Endothelial cell of umbilical vein (primary cell): ENCODE results near the gene CACNA1F. TPM values are rescaled to one million over a fixed set of nuclear protein-coding genes. Genes with fewer than 3 reads are reported as not detected.

Source experiments
- BruUV-seq: library from RNA; stranded (reverse); fragments of 400-500 nt; replicated peaks from 2 replicates; lab custom pipeline; 2021; lab: Mats Ljungman, UMichigan
- CTCF ChIA-PET: fragments of 300-600, 350-600 bp; sonication (Branson Sonifier 250); formaldehyde crosslinking; loops from one replicate; lab custom pipeline; 2021; ENCODE audit warnings: antibody characterized with exemption, inconsistent platforms; lab: Charles Lee
- POLR2A ChIA-PET: fragments of 300-600, 350-600 bp; sonication (Branson Sonifier 250); formaldehyde crosslinking; loops from one replicate; lab custom pipeline; 2021; ENCODE audit warnings: antibody characterized with exemption, inconsistent platforms; lab: Charles Lee
- DNase-seq: peaks from one replicate; pipeline ENCODE4 v3.0.0-alpha.2; 2011; ENCODE audit warnings: low read depth, low spot score
- FAIRE-seq: peaks from 2 replicates; lab custom pipeline; 2011; peaks lifted over from hg19 to GRCh38; lab: Jason Lieb, UNC
- H2AFZ ChIP-seq: 2 replicates; pipeline ENCODE4 v1.6.0; 2012; ENCODE audit warnings: low read depth, low read length, control low read depth, inconsistent platforms
- H3K27ac ChIP-seq: 2 replicates; pipeline ENCODE4 v1.5.1; 2011; ENCODE audit warnings: low read depth, mild to moderate bottlenecking, control low read depth, low read length, moderate library complexity; ENCODE audit not compliant: insufficient read depth
- H3K27me3 ChIP-seq, 2 experiments: 2 replicates each; pipeline versions ENCODE4 v1.6.0 to v1.6.1; 2011; ENCODE audit warnings: low read length in 2 of 2, mixed read lengths in 1 of 2; ENCODE audit not compliant: control insufficient read depth in 2 of 2, insufficient read depth in 2 of 2
- H3K36me3 ChIP-seq, 2 experiments: 2 replicates in 1 of 2; 3 replicates in 1 of 2; pipeline ENCODE4 v1.5.1; 2011; ENCODE audit warnings: low read length in 2 of 2, mild to moderate bottlenecking in 1 of 2, moderate library complexity in 1 of 2; ENCODE audit not compliant: control insufficient read depth in 2 of 2, insufficient read depth in 2 of 2; ENCODE audit errors: extremely low read depth in 1 of 2
- H3K4me1 ChIP-seq: 3 replicates; pipeline ENCODE4 v1.5.1; 2011; ENCODE audit warnings: mild to moderate bottlenecking, low read length; ENCODE audit not compliant: control insufficient read depth, insufficient read depth; ENCODE audit errors: extremely low read depth
- H3K4me2 ChIP-seq: 2 replicates; pipeline ENCODE4 v1.6.1; 2011; ENCODE audit warnings: low read length, control low read depth, mixed read lengths; ENCODE audit not compliant: insufficient read depth
- H3K4me3 ChIP-seq, 3 experiments: fragments of 200-600 bp in 1 of 3; sonication (generic), shearing (Covaris generic) in 1 of 3; replicated peaks in 1 of 3; 2 replicates each; pipeline ENCODE4 v1.5.1; 2011 to 2016; ENCODE audit warnings: control low read depth in 3 of 3, low read length in 3 of 3, mild to moderate bottlenecking in 2 of 3, inconsistent platforms in 1 of 3, low read depth in 1 of 3, moderate library complexity in 1 of 3; ENCODE audit not compliant: insufficient read depth in 1 of 3
- H3K79me2 ChIP-seq: 2 replicates; pipeline ENCODE4 v1.6.0; 2012; ENCODE audit warnings: low read length, inconsistent platforms; ENCODE audit not compliant: control insufficient read depth, insufficient read depth
- H3K9ac ChIP-seq: replicated peaks from 2 replicates; pipeline ENCODE3; 2011; ENCODE audit warnings: low read length, control low read depth; ENCODE audit not compliant: insufficient read depth; ENCODE audit errors: extremely low read depth
- H3K9me1 ChIP-seq: replicated peaks from 3 replicates; pipeline ENCODE4 v1.6.0; 2011; ENCODE audit warnings: mild to moderate bottlenecking, low read length; ENCODE audit not compliant: control insufficient read depth, insufficient read depth; ENCODE audit errors: extremely low read depth
- H3K9me3 ChIP-seq: replicated peaks from 2 replicates; pipeline ENCODE4 v1.5.1; 2012; ENCODE audit warnings: low read length, inconsistent platforms; ENCODE audit not compliant: control insufficient read depth, insufficient read depth
- H4K20me1 ChIP-seq: replicated peaks from 2 replicates; pipeline ENCODE3; 2011; ENCODE audit warnings: mild to moderate bottlenecking, low read length; ENCODE audit not compliant: control insufficient read depth, insufficient read depth; ENCODE audit errors: extremely low read depth
- EZH2 ChIP-seq: IDR thresholded peaks from 2 replicates; pipeline ENCODE4 v1.6.1; 2012; ENCODE audit warnings: borderline replicate concordance, low read depth, mild to moderate bottlenecking, moderate library complexity, low read length, inconsistent platforms; ENCODE audit not compliant: severe bottlenecking
- FOS ChIP-seq: IDR thresholded peaks from 2 replicates; pipeline ENCODE4 v1.6.1; 2011; ENCODE audit warnings: mild to moderate bottlenecking, low read length, moderate library complexity, borderline replicate concordance; ENCODE audit not compliant: insufficient read depth
- GATA2 ChIP-seq: IDR thresholded peaks from 2 replicates; pipeline ENCODE4 v1.7.0; 2011; ENCODE audit warnings: low read depth, mild to moderate bottlenecking, moderate library complexity, mixed read lengths, low read length; ENCODE audit not compliant: insufficient read length, insufficient read depth
- JUN ChIP-seq: IDR thresholded peaks from 2 replicates; pipeline ENCODE4 v1.6.1; 2011; ENCODE audit warnings: borderline replicate concordance, low read depth; ENCODE audit not compliant: insufficient read length, insufficient read depth
- MYC ChIP-seq: IDR thresholded peaks from one replicate; pipeline ENCODE4 v1.6.1; 2011; ENCODE audit warnings: mild to moderate bottlenecking, low read depth, low read length
- POLR2A ChIP-seq: IDR thresholded peaks from 2 replicates; pipeline ENCODE4 v1.6.1; 2012; ENCODE audit warnings: low read depth, mild to moderate bottlenecking, control low read depth, low read length
- POLR2AphosphoS5 ChIP-seq: IDR thresholded peaks from 2 replicates; pipeline ENCODE4 v1.6.1; 2012; ENCODE audit warnings: low read depth, mild to moderate bottlenecking, control low read depth, low read length, moderate library complexity; ENCODE audit not compliant: insufficient read depth
- dilution Hi-C: fragments of 300-500 bp; cut with MboI; formaldehyde crosslinking; loops from one replicate; pipeline ENCODE4 v1.15.0; 2019; ENCODE audit warnings: low sequenced_read_pairs; ENCODE audit not compliant: extremely low pct_ligation_motif_present
- intact Hi-C: fragments of 100-400 bp; cut with micrococcal nuclease; formaldehyde crosslinking; loops from one replicate; pipeline ENCODE4 v1.10.0; 2022
- polyA plus RNA-seq, 4 experiments: library from polyadenylated mRNA; depleted of rRNA in 3 of 4; stranded (reverse) in 3 of 4; unstranded in 1 of 4; fragments of >200 nt; gene quantifications; 2 replicates each; pipeline versions ENCODE4 v1.2.1 to v1.2.3, GENCODE V29; 2011 to 2012; ENCODE audit warnings: missing spikeins in 1 of 4
- total RNA-seq: library from RNA; stranded (reverse); gene quantifications from 2 replicates; pipeline ENCODE4 v1.2.3, GENCODE V29; 2021
- TF ChIP-seq, protein P1 (sequence below): IDR thresholded peaks from 2 replicates; pipeline ENCODE4 v1.6.1; 2011; ENCODE audit not compliant: insufficient read depth, insufficient read length
- TF ChIP-seq, protein P2 (sequence below), 2 donors: IDR thresholded peaks; 1 replicate in 1 of 2; 2 replicates in 1 of 2; pipeline ENCODE4 v1.5.1; 2011; ENCODE audit warnings: low read length in 2 of 2, mild to moderate bottlenecking in 2 of 2, moderate library complexity in 2 of 2, control low read depth in 1 of 2, inconsistent platforms in 1 of 2, low read depth in 1 of 2; ENCODE audit not compliant: insufficient read depth in 1 of 2; ENCODE audit errors: extremely low read depth in 1 of 2

Gene CACNA1F
- total and polyA plus RNA-seq, 2 donors (not counting 3 experiments of a cell fraction or from before 2014, with no cell fraction given): not detected

DNA sequence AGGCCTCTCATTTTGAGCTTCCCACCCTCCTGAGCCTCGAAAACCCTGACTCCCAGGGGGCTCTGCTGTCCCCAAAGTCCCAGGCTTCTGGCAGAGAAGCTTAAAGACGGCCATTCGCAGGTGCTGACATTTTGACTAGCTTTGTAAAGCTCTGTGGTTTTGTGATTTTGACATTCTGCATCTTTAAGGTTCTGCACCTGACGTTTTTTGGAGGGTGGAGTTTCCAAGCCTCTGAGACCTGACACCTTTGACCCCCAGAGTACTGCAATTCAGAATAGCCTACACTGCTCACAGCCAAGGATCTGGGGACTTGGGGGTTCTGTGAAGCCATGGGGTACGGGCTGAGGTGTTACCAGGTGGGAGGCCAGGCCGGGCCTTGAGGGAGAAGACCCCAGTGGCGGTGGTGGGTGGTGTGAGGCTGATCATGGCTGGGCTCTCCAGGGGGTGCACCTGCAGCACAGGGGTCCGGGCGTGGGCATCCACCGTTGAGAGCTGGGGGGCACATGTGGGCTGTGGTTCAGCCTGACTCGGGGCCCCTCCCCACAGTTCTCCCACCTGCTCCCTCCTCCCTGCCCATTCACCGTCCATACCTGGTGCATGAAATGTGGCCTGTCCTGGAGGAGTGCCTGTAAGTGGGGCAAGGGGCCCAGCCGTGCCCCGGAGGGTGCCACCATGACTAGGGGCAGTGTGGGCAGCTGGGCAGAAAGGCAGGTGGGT, 24.1 kb upstream of the CACNA1F start:
- Histone ChIP-seq H3K79me2 (no peaks in the 10 kb centered on the region), H3K9me3 (no peaks in the 10 kb centered on the region), H3K9me1 (no peaks in the 10 kb centered on the region), H3K9ac (no peak overlapping the region), H3K4me1 (no peaks in the 10 kb centered on the region), H3K4me3 (no peak overlapping the region), H3K4me2 (no peak overlapping the region), H3K36me3 (no peaks in the 10 kb centered on the region), H3K27ac (no peak overlapping the region), H2AFZ (no peak overlapping the region), H4K20me1 (no peaks in the 10 kb centered on the region), H3K27me3 (no peaks in the 10 kb centered on the region)
- no TSS peak for BruUV-seq
- dilution Hi-C loops: no loop called here
- TF ChIP-seq POLR2A (no peak), EZH2 (no peak), MYC (no peak), GATA2 (no peak), JUN (no peak), POLR2AphosphoS5 (no peak), FOS (no peak)
- TF ChIP-seq, protein P1, sequence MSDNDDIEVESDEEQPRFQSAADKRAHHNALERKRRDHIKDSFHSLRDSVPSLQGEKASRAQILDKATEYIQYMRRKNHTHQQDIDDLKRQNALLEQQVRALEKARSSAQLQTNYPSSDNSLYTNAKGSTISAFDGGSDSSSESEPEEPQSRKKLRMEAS: no peak
- TF ChIP-seq, protein P2, sequence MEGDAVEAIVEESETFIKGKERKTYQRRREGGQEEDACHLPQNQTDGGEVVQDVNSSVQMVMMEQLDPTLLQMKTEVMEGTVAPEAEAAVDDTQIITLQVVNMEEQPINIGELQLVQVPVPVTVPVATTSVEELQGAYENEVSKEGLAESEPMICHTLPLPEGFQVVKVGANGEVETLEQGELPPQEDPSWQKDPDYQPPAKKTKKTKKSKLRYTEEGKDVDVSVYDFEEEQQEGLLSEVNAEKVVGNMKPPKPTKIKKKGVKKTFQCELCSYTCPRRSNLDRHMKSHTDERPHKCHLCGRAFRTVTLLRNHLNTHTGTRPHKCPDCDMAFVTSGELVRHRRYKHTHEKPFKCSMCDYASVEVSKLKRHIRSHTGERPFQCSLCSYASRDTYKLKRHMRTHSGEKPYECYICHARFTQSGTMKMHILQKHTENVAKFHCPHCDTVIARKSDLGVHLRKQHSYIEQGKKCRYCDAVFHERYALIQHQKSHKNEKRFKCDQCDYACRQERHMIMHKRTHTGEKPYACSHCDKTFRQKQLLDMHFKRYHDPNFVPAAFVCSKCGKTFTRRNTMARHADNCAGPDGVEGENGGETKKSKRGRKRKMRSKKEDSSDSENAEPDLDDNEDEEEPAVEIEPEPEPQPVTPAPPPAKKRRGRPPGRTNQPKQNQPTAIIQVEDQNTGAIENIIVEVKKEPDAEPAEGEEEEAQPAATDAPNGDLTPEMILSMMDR (IDR thresholded peaks at IDR 0.05; ENCODE audit: extremely low read depth in 1 of 2, insufficient read depth in 1 of 2, low read depth in 1 of 2, low read length in 2 of 2): no peak
- CTCF ChIA-PET: no interaction called here
- FAIRE-seq: no peak
- POLR2A ChIA-PET: no interaction called here
- DNase-seq: no peak
- intact Hi-C loops: no loop called here
